WTC11 (cell line): ENCODE measurements around the gene SPOCK1. TPM values are rescaled to one million over a fixed set of nuclear protein-coding genes. Genes with fewer than 3 reads are reported as not detected.

Experiments
- ATAC-seq: fragments of 200-7000 bp; cut with Tn5 transposase; 2 replicates; pipeline ENCODE4 v1.10.0; 2021; ENCODE audit warnings: mild to moderate bottlenecking, moderate library complexity
- CTCF ChIA-PET: fragments of 300-600 bp; sonication (Branson Sonifier 250); formaldehyde crosslinking; loops from one replicate; lab custom pipeline; 2021; ENCODE audit warnings: antibody characterized with exemption; lab: Charles Lee
- POLR2A ChIA-PET: fragments of 350-600 bp; sonication (Branson Sonifier 250); formaldehyde crosslinking; loops from one replicate; lab custom pipeline; 2021; ENCODE audit warnings: antibody characterized with exemption; lab: Charles Lee
- DNase-seq: peaks from one replicate; pipeline ENCODE4 v3.0.0; 2021; ENCODE audit warnings: low spot score
- H3K27ac Mint-ChIP-seq: 2 replicates; pipeline ENCODE4 v1.8.0; 2021; ENCODE audit warnings: mixed read lengths
- H3K27me3 Mint-ChIP-seq: 2 replicates; pipeline ENCODE4 v1.8.0; 2021; ENCODE audit warnings: low read depth, mild to moderate bottlenecking, moderate library complexity, mixed read lengths
- H3K36me3 Mint-ChIP-seq: 2 replicates; pipeline ENCODE4 v1.8.0; 2021; ENCODE audit warnings: mixed read lengths
- H3K4me1 Mint-ChIP-seq: 2 replicates; pipeline ENCODE4 v1.8.0; 2022; ENCODE audit warnings: mixed read lengths
- H3K4me3 Mint-ChIP-seq: 2 replicates; pipeline ENCODE4 v1.8.0; 2021; ENCODE audit warnings: mild to moderate bottlenecking, moderate library complexity, mixed read lengths
- H3K9me3 Mint-ChIP-seq: 2 replicates; pipeline ENCODE4 v1.8.0; 2021; ENCODE audit warnings: mixed read lengths
- CBFB ChIP-seq: sonication (generic); formaldehyde crosslinking; IDR thresholded peaks from 2 replicates; pipeline ENCODE4 v1.8.1; 2022; ENCODE audit warnings: mild to moderate bottlenecking, low read depth, missing genetic modification reagents
- CREM ChIP-seq: sonication (generic); formaldehyde crosslinking; IDR thresholded peaks from 2 replicates; pipeline ENCODE4 v1.8.1; 2022; ENCODE audit warnings: mild to moderate bottlenecking, missing genetic modification reagents, moderate library complexity
- ESRRA ChIP-seq: sonication (generic); formaldehyde crosslinking; IDR thresholded peaks from 2 replicates; pipeline ENCODE4 v1.8.1; 2022; ENCODE audit warnings: mild to moderate bottlenecking, missing genetic modification reagents, borderline replicate concordance
- FOXJ3 ChIP-seq: sonication (generic); formaldehyde crosslinking; IDR thresholded peaks from 2 replicates; pipeline ENCODE4 v1.9.0; 2021; ENCODE audit warnings: missing genetic modification reagents, mild to moderate bottlenecking, borderline replicate concordance
- GABPB1 ChIP-seq: sonication (generic); formaldehyde crosslinking; IDR thresholded peaks from 2 replicates; pipeline ENCODE4 v1.8.1; 2023; ENCODE audit warnings: mild to moderate bottlenecking, missing genetic modification reagents
- KAT7 ChIP-seq: sonication (generic); formaldehyde crosslinking; IDR thresholded peaks from 2 replicates; pipeline ENCODE4 v1.8.1; 2023; ENCODE audit warnings: missing genetic modification reagents, mild to moderate bottlenecking, borderline replicate concordance
- NR1H2 ChIP-seq: sonication (generic); formaldehyde crosslinking; IDR thresholded peaks from 2 replicates; pipeline ENCODE4 v1.9.0; 2021; ENCODE audit warnings: mild to moderate bottlenecking, moderate library complexity, missing genetic modification reagents
- NR3C1 ChIP-seq: sonication (generic); formaldehyde crosslinking; conservative IDR thresholded peaks from 2 replicates; pipeline ENCODE4 v1.8.1; 2023; ENCODE audit warnings: low read depth, mild to moderate bottlenecking, missing genetic modification reagents
- RELA ChIP-seq: sonication (generic); formaldehyde crosslinking; IDR thresholded peaks from 2 replicates; pipeline ENCODE4 v1.8.1; 2022; ENCODE audit warnings: missing genetic modification reagents, mild to moderate bottlenecking, borderline replicate concordance
- SMAD3 ChIP-seq: sonication (generic); formaldehyde crosslinking; IDR thresholded peaks from 2 replicates; pipeline ENCODE4 v1.8.0; 2022; ENCODE audit warnings: missing genetic modification reagents, mild to moderate bottlenecking, borderline replicate concordance
- TCF7 ChIP-seq: sonication (generic); formaldehyde crosslinking; IDR thresholded peaks from 2 replicates; pipeline ENCODE4 v1.8.0; 2022; ENCODE audit warnings: mild to moderate bottlenecking, low read depth, missing genetic modification reagents, moderate library complexity
- TEAD1 ChIP-seq: sonication (generic); formaldehyde crosslinking; IDR thresholded peaks from 2 replicates; pipeline ENCODE4 v1.8.0; 2022; ENCODE audit warnings: mild to moderate bottlenecking, missing genetic modification reagents
- ZNF121 ChIP-seq: sonication (generic); formaldehyde crosslinking; IDR thresholded peaks from 2 replicates; pipeline ENCODE4 v1.8.0; 2023; ENCODE audit warnings: missing genetic modification reagents
- ZNF263 ChIP-seq: sonication (generic); formaldehyde crosslinking; IDR thresholded peaks from 2 replicates; pipeline ENCODE4 v1.8.1; 2022; ENCODE audit warnings: low read depth, mild to moderate bottlenecking, moderate library complexity, missing genetic modification reagents
- total RNA-seq: library from RNA; stranded (reverse); gene quantifications from 3 replicates; pipeline ENCODE4 v1.2.3, GENCODE V29; 2021
- TF ChIP-seq, protein P1 (sequence below): sonication (generic); formaldehyde crosslinking; IDR thresholded peaks from 2 replicates; pipeline ENCODE4 v1.8.1; 2023; ENCODE audit warnings: mild to moderate bottlenecking, moderate library complexity, missing genetic modification reagents
- TF ChIP-seq, protein P2 (sequence below): sonication (generic); formaldehyde crosslinking; conservative IDR thresholded peaks from 2 replicates; pipeline ENCODE4 v1.8.1; 2022; ENCODE audit warnings: mild to moderate bottlenecking, missing genetic modification reagents
- TF ChIP-seq, protein P3 (sequence below): fragments of 250-450 bp; sonication (Bioruptor Pico); IDR thresholded peaks from 2 replicates; pipeline ENCODE4 v2.1.2; 2022; ENCODE audit warnings: mild to moderate bottlenecking, moderate library complexity
- TF ChIP-seq, protein P4 (sequence below): sonication (generic); formaldehyde crosslinking; IDR thresholded peaks from 2 replicates; pipeline ENCODE4 v1.8.0; 2022; ENCODE audit warnings: mild to moderate bottlenecking, missing genetic modification reagents
- TF ChIP-seq, protein P5 (sequence below): fragments of 200-600 bp; IDR thresholded peaks from 2 replicates; pipeline ENCODE4 v1.8.0; 2022; ENCODE audit warnings: antibody characterized with exemption
- TF ChIP-seq, protein P6 (sequence below): sonication (generic); formaldehyde crosslinking; IDR thresholded peaks from 2 replicates; pipeline ENCODE4 v1.8.1; 2023; ENCODE audit warnings: mild to moderate bottlenecking, missing genetic modification reagents, moderate library complexity
- TF ChIP-seq, protein P7 (sequence below): fragments of 250-450 bp; sonication (Bioruptor Pico); IDR thresholded peaks from 2 replicates; pipeline ENCODE4 v1.9.0; 2021; ENCODE audit warnings: mild to moderate bottlenecking

Gene SPOCK1
- total RNA-seq, 1 experiment from 2014 or later, result 15.2 TPM

DNA sequence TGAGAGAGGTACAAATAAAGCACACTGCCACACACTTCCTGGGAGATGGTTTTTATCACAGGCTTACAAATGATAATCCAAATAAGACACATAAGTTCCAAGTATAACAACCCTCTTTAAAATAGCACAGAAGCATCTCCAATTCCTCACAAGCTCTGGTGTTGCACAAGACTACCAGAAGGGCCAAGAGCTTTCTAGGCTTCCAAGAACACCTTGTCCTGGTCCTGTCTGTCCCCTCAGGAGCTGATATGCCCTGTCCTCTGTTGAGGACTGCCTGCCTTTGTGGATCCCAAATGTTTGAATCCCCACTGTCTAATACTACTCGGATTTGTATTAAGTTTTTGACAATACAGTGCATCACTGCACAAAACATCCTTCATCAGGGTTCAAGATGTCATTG lies 110.1 kb downstream of the SPOCK1 start:
- CTCF ChIA-PET, result no interaction called here
- POLR2A ChIA-PET, result no interaction called here
- TF ChIP-seq, protein P1, sequence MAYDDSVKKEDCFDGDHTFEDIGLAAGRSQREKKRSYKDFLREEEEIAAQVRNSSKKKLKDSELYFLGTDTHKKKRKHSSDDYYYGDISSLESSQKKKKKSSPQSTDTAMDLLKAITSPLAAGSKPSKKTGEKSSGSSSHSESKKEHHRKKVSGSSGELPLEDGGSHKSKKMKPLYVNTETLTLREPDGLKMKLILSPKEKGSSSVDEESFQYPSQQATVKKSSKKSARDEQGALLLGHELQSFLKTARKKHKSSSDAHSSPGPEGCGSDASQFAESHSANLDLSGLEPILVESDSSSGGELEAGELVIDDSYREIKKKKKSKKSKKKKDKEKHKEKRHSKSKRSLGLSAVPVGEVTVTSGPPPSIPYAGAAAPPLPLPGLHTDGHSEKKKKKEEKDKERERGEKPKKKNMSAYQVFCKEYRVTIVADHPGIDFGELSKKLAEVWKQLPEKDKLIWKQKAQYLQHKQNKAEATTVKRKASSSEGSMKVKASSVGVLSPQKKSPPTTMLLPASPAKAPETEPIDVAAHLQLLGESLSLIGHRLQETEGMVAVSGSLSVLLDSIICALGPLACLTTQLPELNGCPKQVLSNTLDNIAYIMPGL (CRISPR knock-in tag), result no peak
- TF ChIP-seq, protein P2, sequence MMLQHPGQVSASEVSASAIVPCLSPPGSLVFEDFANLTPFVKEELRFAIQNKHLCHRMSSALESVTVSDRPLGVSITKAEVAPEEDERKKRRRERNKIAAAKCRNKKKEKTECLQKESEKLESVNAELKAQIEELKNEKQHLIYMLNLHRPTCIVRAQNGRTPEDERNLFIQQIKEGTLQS (CRISPR knock-in tag), result no peak
- TF ChIP-seq, protein P3, sequence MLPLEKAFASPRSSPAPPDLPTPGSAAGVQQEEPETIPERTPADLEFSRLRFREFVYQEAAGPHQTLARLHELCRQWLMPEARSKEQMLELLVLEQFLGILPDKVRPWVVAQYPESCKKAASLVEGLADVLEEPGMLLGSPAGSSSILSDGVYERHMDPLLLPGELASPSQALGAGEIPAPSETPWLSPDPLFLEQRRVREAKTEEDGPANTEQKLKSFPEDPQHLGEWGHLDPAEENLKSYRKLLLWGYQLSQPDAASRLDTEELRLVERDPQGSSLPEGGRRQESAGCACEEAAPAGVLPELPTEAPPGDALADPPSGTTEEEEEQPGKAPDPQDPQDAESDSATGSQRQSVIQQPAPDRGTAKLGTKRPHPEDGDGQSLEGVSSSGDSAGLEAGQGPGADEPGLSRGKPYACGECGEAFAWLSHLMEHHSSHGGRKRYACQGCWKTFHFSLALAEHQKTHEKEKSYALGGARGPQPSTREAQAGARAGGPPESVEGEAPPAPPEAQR, result no peak
- TF ChIP-seq NR1H2 (CRISPR knock-in tag) (no peak), TEAD1 (CRISPR knock-in tag) (no peak), NR3C1 (CRISPR knock-in tag) (no peak), RELA (CRISPR knock-in tag) (no peak), CBFB (CRISPR knock-in tag) (no peak), ZNF263 (CRISPR knock-in tag) (no peak), ESRRA (CRISPR knock-in tag) (no peak), SMAD3 (no peak), GABPB1 (CRISPR knock-in tag) (no peak), KAT7 (CRISPR knock-in tag) (no peak)
- TF ChIP-seq, protein P4, sequence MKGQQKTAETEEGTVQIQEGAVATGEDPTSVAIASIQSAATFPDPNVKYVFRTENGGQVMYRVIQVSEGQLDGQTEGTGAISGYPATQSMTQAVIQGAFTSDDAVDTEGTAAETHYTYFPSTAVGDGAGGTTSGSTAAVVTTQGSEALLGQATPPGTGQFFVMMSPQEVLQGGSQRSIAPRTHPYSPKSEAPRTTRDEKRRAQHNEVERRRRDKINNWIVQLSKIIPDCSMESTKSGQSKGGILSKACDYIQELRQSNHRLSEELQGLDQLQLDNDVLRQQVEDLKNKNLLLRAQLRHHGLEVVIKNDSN (CRISPR knock-in tag), result no peak
- TF ChIP-seq, protein P5, sequence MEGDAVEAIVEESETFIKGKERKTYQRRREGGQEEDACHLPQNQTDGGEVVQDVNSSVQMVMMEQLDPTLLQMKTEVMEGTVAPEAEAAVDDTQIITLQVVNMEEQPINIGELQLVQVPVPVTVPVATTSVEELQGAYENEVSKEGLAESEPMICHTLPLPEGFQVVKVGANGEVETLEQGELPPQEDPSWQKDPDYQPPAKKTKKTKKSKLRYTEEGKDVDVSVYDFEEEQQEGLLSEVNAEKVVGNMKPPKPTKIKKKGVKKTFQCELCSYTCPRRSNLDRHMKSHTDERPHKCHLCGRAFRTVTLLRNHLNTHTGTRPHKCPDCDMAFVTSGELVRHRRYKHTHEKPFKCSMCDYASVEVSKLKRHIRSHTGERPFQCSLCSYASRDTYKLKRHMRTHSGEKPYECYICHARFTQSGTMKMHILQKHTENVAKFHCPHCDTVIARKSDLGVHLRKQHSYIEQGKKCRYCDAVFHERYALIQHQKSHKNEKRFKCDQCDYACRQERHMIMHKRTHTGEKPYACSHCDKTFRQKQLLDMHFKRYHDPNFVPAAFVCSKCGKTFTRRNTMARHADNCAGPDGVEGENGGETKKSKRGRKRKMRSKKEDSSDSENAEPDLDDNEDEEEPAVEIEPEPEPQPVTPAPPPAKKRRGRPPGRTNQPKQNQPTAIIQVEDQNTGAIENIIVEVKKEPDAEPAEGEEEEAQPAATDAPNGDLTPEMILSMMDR, result no peak
- TF ChIP-seq, protein P6, sequence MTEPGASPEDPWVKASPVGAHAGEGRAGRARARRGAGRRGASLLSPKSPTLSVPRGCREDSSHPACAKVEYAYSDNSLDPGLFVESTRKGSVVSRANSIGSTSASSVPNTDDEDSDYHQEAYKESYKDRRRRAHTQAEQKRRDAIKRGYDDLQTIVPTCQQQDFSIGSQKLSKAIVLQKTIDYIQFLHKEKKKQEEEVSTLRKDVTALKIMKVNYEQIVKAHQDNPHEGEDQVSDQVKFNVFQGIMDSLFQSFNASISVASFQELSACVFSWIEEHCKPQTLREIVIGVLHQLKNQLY (CRISPR knock-in tag), result no peak

DNA sequence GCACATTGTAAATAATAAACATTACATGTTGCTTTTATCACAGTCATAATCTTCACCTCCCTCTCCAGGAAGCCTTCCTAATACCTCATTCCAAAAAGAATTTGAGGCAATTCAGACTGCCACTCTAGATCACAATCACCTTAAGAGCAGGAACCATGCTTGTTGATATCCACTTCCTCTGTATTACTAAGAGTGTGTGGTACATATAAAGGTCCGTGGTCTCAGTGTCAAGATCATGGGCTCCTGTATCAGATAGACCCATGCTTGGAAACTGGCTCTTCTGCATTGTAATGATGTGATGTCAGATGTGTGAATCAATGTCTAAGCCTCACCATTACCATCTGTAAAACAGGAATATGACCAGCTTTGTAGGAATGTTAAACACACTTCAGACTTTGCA lies 114.1 kb downstream of the SPOCK1 start:
- no peak for ATAC-seq
- no peak for DNase-seq
- H3K27me3 Mint-ChIP-seq, result peaks cover 12% of the 10 kb centered on the region
- ChIA-PET CTCF (no interaction called here), POLR2A (no interaction called here)
- peaks cover 61% of the 10 kb centered on the region for H3K9me3 Mint-ChIP-seq
- peaks cover 29% of the 10 kb centered on the region for H3K36me3 Mint-ChIP-seq
- no peak overlapping the region for H3K4me3 Mint-ChIP-seq
- TF ChIP-seq FOXJ3 (CRISPR knock-in tag), result no peak
- no peak for TF ChIP-seq TCF7 (CRISPR knock-in tag)
- TF ChIP-seq ZNF121 (CRISPR knock-in tag), result no peak
- no peak for TF ChIP-seq CREM (CRISPR knock-in tag)
- no peak for TF ChIP-seq ESRRA (CRISPR knock-in tag)
- TF ChIP-seq, protein P7, sequence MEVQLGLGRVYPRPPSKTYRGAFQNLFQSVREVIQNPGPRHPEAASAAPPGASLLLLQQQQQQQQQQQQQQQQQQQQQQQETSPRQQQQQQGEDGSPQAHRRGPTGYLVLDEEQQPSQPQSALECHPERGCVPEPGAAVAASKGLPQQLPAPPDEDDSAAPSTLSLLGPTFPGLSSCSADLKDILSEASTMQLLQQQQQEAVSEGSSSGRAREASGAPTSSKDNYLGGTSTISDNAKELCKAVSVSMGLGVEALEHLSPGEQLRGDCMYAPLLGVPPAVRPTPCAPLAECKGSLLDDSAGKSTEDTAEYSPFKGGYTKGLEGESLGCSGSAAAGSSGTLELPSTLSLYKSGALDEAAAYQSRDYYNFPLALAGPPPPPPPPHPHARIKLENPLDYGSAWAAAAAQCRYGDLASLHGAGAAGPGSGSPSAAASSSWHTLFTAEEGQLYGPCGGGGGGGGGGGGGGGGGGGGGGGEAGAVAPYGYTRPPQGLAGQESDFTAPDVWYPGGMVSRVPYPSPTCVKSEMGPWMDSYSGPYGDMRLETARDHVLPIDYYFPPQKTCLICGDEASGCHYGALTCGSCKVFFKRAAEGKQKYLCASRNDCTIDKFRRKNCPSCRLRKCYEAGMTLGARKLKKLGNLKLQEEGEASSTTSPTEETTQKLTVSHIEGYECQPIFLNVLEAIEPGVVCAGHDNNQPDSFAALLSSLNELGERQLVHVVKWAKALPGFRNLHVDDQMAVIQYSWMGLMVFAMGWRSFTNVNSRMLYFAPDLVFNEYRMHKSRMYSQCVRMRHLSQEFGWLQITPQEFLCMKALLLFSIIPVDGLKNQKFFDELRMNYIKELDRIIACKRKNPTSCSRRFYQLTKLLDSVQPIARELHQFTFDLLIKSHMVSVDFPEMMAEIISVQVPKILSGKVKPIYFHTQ (CRISPR knock-in tag), result no peak
- no peak overlapping the region for H3K27ac Mint-ChIP-seq
- peaks cover 7% of the 10 kb centered on the region; the same call in 1 of the 2 replicates for H3K4me1 Mint-ChIP-seq

More for the DNA sequence above, 110.1 kb downstream of the SPOCK1 start:
- H3K36me3 Mint-ChIP-seq, result no peaks in the 10 kb centered on the region
- no peaks in the 10 kb centered on the region for H3K4me1 Mint-ChIP-seq
- H3K27me3 Mint-ChIP-seq, result peaks cover 3% of the 10 kb centered on the region; the same call in 1 of the 2 replicates
- peaks cover 22% of the 10 kb centered on the region for H3K9me3 Mint-ChIP-seq
- no peak overlapping the region for H3K27ac Mint-ChIP-seq
- ATAC-seq (no peak), DNase-seq (no peak)
- no peak overlapping the region for H3K4me3 Mint-ChIP-seq
